ENCODE results near the gene IL33.

The IL33 gene

GRCh38 chr9:6277417-6277816 is 61.8 kb downstream of the IL33 start:
- no peak for FAIRE-seq
- DNase-seq (ENCODE audit: insufficient read length, low spot score) = no peak

GRCh38 chr9:6301858-6302257 is 86.3 kb downstream of the IL33 start:
- DNase-seq (ENCODE audit: insufficient read length, low spot score) (no peak), FAIRE-seq (no peak)

- DNase-seq (ENCODE audit: insufficient read length, low spot score) = no peak
- FAIRE-seq = no peak
Measured at GRCh38 chr9:6302417-6302816, 86.8 kb downstream of the IL33 start.

GRCh38 chr9:6304232-6304631 is 88.6 kb downstream of the IL33 start:
- no peak for DNase-seq (ENCODE audit: insufficient read length, low spot score)
- FAIRE-seq = no peak

GRCh38 chr9:6305954-6306563 is 90.5 kb downstream of the IL33 start:
- peak; percentile 40 for DNase-seq (ENCODE audit: insufficient read length, low spot score)

More at GRCh38 chr9:6305954-6306563, 90.5 kb downstream of the IL33 start:
- peak; percentile 33 for FAIRE-seq
